GM21360 (cell line): Measurements from ENCODE around the gene NF1.
"Not testable (repeated sequence)": the region's sequence is repeated elsewhere in the genome, so short reads cannot be mapped to it uniquely, and the experiment has no call there.

Source experiments
- ATAC-seq: cut with Tn5 transposase; IDR thresholded peaks from one replicate; pipeline ENCODE4 v1.9.1; 2021; ENCODE audit warnings: mild to moderate bottlenecking, moderate library complexity; ENCODE audit not compliant: unreplicated experiment

Gene NF1

GRCh38 chr17:31172388-31172787 lies 77.6 kb downstream of the NF1 start:
- ATAC-seq = no peak

GRCh38 chr17:31174215-31174614 lies 79.4 kb downstream of the NF1 start:
- no peak for ATAC-seq

DNA sequence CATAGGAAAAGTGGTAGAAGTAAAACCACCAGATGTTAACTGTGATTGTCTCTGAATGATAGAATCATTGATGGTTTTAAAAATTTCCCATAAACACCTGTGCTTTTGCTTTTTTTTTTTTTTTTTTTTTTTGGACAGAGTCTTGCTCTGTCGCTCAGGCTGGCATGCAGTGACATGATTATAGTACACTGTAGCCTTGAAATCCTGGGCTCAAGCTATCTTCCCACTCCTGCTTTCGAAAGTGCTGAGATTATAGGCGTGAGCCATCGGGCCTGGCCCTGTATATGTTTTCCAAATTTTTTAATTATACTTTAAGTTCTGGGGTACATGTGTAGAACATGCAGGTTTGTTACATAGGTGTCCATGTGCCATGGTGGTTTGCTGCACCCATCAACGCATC lies 80.5 kb downstream of the NF1 start:
- no peak for ATAC-seq

GRCh38 chr17:31176143-31176542 lies 81.4 kb downstream of the NF1 start:
- not testable (repeated sequence) for ATAC-seq

DNA sequence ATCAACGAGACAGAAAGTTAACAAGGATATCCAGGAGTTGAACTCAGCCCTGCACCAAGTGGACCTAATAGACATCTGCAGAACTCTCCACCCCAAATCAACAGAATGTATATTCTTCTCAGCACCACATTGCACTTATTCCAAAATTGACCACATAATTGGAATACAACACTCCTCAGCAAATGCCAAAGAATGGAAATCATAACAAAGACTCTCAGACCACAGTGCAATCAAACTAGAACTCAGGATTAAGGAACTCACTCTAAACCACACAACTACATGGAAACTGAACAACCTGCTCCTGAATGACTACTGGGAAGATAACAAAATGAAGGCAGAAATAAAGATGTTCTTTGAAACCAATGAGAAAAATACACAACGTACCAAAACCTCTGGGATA lies 84.2 kb downstream of the NF1 start:
- ATAC-seq = not testable (repeated sequence)

- no peak for ATAC-seq
These were observed 100.5 kb downstream of the NF1 start for GRCh38 chr17:31195305-31195704.

- no peak for ATAC-seq
These were observed 103.2 kb downstream of the NF1 start for GRCh38 chr17:31198026-31198425.

- ATAC-seq = not testable (repeated sequence)
These were observed 103.9 kb downstream of the NF1 start for GRCh38 chr17:31198666-31199065.

GRCh38 chr17:31200287-31200686 lies 105.5 kb downstream of the NF1 start:
- no peak for ATAC-seq

GRCh38 chr17:31202968-31203367 lies 108.2 kb downstream of the NF1 start:
- no peak for ATAC-seq

- ATAC-seq = no peak
These were observed 116.7 kb downstream of the NF1 start for GRCh38 chr17:31211352-31212012.

DNA sequence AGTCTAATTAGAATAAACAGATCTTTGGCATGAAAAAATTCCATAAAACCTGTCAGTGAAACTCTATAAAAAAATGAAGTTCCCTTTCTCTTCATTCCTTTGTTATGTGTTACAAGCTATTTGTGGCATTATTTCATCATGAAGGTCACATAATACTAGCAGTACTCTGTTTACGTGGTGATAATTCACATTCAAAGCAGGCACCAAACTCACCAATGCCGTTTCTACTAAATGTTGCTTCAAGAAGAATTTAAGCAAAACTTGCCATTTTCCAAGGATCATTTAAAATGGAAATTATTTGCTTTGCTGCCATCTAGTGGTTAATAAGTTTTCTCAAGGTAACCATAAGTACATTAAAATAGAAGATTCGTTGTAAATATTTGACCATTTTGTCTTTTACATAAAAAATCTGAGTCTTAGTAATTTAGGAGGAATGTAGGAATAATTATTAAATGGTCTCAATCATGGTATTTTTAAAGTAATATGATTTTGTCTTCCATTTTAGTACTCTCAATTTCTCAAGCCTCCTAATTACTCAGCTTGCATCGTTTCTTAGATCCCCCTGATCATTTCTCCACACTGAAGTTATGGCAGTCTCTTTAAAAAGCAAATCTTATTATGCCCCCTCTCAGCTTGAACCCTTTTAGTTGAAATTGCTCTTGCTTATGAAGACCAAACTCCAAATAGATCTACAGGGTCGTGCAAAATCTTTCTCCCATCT lies 121.4 kb downstream of the NF1 start:
- no peak for ATAC-seq

- no peak for ATAC-seq
These were observed 129.6 kb downstream of the NF1 start for GRCh38 chr17:31224366-31224765.

DNA sequence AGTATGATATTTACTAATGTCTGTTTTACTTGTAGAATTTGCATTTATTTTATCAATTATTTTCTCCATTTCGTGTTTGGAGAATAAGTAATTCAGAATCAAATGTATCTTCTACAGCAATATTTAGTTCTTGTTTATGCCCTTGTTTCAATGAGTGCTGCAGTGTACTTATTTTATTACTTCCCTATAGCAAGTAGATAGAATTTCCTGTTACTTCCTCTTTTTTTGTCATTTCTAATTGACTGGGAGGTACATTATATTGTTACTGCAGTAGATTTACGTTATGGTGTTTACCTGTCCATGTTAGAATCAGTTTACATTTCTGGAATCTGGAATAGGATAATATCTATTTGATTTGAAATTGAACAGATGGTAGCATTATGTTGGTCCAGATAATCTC lies 131.1 kb downstream of the NF1 start:
- no peak for ATAC-seq

DNA sequence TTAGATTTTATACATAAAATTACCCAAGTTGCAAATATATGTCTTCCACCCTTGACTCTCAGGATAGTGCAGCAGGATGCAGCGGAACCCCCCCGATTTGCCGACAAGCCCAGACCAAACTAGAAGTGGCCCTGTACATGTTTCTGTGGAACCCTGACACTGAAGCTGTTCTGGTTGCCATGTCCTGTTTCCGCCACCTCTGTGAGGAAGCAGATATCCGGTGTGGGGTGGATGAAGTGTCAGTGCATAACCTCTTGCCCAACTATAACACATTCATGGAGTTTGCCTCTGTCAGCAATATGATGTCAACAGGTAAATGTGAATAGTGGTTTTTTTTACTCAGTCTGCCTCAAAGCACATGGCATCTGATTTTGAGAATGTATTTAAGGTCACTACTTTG lies 131.6 kb downstream of the NF1 start:
- no peak for ATAC-seq

- ATAC-seq = no peak
These were observed 132.2 kb downstream of the NF1 start for GRCh38 chr17:31226950-31227349.

DNA sequence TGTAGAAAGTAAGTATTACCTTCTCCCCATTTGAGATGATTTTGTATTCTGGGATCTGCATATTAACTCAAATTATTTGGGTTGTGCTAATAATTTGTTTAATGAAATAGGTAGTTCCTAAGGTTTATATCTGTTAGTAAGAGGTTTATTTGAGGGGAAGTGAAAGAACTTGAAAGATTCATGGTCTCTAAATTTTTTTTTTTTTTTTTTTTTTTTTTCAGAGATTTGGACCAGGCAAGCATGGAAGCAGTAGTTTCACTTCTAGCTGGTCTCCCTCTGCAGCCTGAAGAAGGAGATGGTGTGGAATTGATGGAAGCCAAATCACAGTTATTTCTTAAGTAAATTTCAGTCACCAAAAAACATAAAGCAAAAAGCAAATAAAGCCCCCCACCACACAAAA lies 137.1 kb downstream of the NF1 start:
- no peak for ATAC-seq

- no peak for ATAC-seq
These were observed 140.3 kb downstream of the NF1 start for GRCh38 chr17:31235110-31235509.

- no peak for ATAC-seq
These were observed 141.4 kb downstream of the NF1 start for GRCh38 chr17:31236137-31236536.

- no peak for ATAC-seq
These were observed 141.9 kb downstream of the NF1 start for GRCh38 chr17:31236712-31237111.

GRCh38 chr17:31241116-31241515 lies 146.3 kb downstream of the NF1 start:
- no peak for ATAC-seq

DNA sequence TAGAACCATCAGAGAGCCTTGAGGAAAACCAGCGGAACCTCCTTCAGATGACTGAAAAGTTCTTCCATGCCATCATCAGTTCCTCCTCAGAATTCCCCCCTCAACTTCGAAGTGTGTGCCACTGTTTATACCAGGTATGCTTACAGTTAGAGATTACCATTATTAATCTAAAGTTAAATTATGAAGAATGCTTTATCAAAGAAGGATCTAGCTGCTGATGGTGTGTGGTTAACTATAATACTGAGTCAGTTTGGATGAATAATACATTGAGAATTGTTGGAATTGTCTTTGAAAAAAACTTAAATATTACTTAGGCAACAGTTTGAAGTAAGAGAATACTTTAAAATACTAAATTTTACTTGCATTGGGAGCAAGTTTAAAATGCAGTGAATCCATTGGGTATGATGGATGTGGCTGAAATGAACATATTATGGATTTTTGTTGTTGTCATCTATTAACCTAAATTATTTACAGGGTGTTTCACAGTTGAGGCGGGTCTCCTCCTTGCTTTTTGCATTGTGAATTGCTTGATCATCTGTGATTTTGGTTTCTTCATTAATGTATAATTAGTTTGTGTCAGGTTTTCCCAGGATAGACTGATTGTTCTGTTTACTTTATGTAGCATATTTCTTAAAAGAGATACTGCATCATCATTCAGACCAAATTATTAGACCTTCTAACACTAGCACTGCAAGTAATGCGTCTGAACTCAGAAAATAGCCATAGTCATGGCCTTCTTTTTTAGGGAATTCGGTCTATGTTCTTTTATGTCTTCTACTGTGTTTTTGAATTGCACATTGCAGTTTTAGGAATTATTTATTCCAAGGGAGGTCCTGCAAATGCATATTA lies 154.4 kb downstream of the NF1 start:
- no peak for ATAC-seq
